Thyroid gland (tissue), 4 donors: ENCODE results near the gene FGF22.

Source experiments
- POLR2A ChIP-seq, 2 donors: fragments of 450-650 bp; IDR thresholded peaks; one replicate each; pipeline ENCODE4 v1.6.1; 2017; ENCODE audit warnings: antibody characterized with exemption in 2 of 2, mild to moderate bottlenecking in 2 of 2, moderate library complexity in 1 of 2
- TF ChIP-seq, protein P1 (sequence below), 6 experiments: fragments of 200-600 bp in 3 of 6; fragments of 450-650 bp in 3 of 6; sonication (generic) in 3 of 6; IDR thresholded peaks; one replicate each; pipeline ENCODE4 v1.5.1; 2016 to 2019; ENCODE audit warnings: antibody characterized with exemption in 6 of 6, mild to moderate bottlenecking in 2 of 6, inconsistent platforms in 1 of 6, moderate library complexity in 1 of 6

DNA sequence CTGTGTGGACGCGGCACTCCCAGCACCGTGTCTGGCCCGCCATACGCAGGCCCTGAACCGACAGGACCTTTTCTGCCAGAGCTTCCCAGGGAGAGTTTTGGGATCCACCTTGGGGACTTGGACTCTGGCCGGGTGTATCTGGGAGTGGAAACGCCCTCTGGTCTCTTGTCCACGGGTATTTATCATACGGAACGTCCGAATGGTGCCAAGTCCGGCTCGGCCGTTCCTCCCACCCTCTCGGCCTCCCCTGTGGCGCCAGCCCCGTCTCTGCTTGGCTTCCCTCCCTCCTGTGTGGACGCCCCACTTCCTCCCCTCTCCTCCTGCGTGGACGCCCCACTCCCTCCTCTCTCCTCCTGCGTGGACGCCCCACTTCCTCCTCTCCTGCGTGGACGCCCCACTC is 37.9 kb upstream of the FGF22 start:
- TF ChIP-seq, protein P1, sequence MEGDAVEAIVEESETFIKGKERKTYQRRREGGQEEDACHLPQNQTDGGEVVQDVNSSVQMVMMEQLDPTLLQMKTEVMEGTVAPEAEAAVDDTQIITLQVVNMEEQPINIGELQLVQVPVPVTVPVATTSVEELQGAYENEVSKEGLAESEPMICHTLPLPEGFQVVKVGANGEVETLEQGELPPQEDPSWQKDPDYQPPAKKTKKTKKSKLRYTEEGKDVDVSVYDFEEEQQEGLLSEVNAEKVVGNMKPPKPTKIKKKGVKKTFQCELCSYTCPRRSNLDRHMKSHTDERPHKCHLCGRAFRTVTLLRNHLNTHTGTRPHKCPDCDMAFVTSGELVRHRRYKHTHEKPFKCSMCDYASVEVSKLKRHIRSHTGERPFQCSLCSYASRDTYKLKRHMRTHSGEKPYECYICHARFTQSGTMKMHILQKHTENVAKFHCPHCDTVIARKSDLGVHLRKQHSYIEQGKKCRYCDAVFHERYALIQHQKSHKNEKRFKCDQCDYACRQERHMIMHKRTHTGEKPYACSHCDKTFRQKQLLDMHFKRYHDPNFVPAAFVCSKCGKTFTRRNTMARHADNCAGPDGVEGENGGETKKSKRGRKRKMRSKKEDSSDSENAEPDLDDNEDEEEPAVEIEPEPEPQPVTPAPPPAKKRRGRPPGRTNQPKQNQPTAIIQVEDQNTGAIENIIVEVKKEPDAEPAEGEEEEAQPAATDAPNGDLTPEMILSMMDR (IDR thresholded peaks at IDR 0.05): no peak
- no peak for TF ChIP-seq POLR2A (IDR thresholded peaks at IDR 0.05)
